ENCODE data around the gene FXYD1.

The FXYD1 gene

GRCh38 chr19:35165200-35166058, 26.8 kb downstream of the FXYD1 start:
- no peak for DNase-seq

DNA sequence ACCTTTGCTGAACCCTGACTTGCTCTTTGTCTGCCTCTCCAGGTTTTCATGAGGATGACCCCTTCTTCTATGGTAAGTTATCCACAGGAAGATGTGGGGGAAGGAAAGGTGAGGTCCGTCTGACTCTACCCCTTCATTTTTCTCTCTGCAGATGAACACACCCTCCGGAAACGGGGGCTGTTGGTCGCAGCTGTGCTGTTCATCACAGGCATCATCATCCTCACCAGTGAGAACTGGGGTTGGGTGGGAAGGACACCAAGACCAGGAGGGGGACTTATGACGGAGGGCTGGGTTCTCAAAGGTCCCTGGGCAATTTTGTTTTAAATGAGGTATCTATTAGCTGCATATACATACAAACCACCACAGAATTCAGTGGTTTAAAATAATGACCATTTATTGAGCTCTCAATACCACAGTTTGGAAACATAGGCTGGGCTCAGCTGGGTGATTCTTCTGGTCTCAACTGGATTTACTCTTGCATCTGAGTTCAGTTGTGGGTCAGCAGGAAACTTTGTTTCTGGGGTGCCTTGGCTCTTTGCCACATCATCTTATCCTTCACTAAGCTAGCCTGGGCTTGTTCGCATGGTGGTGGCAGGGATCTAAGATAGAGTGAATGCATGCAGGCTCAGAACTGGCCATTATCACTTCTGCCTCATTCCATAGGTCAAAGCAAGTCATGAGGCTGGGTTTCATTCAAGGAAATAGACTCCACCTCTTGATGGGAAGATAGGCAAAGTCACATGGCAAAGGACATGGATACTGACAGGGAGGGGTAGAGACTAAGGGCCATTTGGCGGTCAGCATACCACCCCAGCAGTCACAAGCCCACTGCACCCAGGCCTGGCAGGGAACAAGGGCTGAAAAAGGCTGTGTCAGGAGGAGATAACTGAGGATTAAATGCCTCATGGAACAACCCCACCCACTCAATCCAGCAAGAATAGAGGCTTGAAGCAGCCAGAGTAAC, 27.8 kb downstream of the FXYD1 start:
- DNase-seq: no peak

GRCh38 chr19:35167251-35168119, 28.9 kb downstream of the FXYD1 start:
- DNase-seq: no peak

GRCh38 chr19:35168196-35168595, 29.6 kb downstream of the FXYD1 start:
- no peak for DNase-seq

GRCh38 chr19:35169221-35169995, 30.8 kb downstream of the FXYD1 start:
- DNase-seq: no peak

DNA sequence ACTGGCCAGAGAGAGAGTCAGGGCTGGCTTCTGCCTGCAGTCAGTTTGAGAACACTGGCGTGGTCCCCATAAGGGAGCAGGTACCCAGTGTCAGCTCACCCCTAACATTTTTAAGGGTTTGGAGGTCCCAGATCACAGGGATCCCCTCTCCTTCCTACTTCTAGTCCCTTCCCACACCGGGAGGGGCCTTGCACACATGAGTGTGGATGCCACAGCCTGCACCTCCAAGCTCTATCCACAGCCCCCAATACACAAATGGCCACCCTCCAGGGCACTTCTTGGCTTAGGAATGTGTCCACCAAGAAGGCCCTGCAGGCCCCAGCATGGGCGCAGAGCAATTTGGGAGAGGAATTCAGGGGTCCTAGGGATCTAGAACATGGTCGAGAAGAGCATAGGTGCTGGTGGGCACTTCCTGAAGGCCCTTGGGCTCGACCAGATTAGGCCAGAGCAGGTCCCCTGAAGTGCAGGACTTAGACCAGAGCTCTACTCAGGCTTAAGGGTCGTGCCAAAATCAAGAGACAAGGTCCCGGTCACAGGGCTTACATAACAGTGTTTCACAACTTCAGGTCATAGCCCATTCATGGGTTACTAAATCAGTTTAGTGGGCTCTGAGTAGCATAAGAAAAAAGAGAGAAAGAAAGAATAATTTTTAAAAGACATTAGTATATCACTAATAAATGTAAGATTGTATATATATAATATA, 31.9 kb downstream of the FXYD1 start:
- DNase-seq: no peak

GRCh38 chr19:35171730-35172129, 33.1 kb downstream of the FXYD1 start:
- no peak for DNase-seq

- DNase-seq: no peak
Measured at GRCh38 chr19:35174226-35174625, 35.6 kb downstream of the FXYD1 start.

DNA sequence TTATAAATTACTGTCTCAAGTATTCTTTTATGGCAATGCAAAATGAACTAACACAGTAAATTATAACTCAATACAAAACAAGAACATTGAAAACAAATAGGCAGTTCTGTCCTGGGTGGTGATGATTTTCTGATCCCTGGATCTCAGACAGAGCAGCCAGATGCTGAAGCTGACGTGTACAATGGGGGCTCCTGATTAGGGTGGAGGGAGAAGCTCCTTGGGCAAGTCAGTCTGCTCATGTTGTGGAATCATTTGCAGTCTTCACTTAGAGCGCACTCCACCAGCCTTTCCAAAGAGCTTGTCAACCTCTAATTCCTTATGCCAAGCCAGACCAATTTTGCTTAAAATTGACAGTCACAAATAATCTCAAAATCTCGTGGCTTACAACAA, 37.6 kb downstream of the FXYD1 start:
- DNase-seq: no peak

GRCh38 chr19:35177377-35178274, 39.0 kb downstream of the FXYD1 start:
- DNase-seq: no peak

DNA sequence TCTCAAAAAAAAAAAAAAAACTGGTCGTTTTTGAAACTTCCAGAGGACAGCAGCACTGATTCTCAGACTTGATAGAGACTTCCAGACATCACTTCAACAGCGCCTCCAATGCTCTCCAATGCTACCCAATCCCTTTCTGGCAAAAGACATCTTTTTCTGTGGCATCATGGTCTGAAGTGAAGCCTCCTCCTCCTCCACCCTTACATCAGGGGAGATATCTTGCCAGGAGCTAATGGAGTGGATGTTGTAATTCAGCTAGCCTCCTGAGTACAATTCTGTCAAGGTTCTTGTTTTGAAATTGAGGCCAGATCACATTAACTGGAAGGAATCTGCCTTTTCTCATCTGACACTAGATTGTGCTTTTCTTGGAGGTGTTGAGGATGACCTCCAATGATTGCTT, 40.1 kb downstream of the FXYD1 start:
- no peak for DNase-seq

DNA sequence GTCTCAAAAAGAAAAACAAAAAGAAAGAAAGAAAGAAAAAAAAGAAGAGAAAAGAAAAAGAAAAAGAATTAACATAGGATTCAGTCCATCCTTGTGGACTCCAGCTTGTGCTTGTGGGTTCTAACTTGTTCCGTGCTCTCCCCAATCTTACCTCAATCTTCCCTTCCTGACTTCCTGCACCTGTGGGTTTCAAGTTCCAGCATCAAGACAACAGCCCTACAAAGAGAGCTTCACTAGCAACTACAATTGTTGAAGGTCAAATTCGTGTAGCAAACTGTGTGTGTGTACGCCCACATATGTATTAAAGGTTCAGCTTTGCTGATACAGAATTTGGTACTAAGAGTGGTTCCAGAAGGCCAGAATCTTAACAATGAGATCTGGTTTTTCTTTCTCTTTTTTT, 41.2 kb downstream of the FXYD1 start:
- no peak for DNase-seq

DNA sequence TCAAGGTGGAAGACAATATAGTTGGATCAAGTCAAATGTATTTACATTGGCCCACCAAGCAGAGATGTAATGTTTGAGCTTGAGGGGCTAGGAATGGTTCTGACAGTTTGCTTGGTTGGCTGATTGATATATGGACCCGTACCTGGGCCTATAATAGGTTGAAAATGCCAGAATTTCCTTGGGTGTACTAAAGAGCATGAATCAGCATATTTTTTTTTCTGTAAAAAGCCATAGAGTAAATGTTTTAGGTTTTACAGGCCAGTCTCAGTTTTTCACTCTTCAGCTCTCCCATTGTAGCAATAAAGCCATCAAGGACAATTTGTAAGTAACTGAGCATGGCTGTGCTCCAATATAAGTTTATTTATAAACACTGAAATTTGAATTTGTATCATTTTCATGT, 42.8 kb downstream of the FXYD1 start:
- no peak for DNase-seq

- no peak for DNase-seq
Measured at GRCh38 chr19:35184267-35184666, 45.6 kb downstream of the FXYD1 start.

DNA sequence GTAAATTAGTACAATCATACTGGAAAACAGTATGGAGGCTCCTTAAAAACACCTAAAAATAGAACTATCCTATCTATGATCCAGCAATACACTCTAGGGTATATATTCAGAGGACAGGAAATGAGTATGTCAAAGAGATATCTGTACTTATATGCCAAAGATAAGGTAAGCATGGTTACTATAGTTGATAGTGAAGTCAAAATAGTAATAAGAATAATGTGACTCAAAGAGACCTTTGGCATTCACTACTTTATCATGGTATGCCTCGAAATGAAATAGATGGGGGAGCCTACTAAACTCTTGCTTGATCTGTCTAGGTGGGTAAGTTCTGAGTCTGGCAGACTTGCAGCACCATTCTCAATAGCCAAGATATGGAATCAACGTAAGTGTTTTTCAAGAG, 46.3 kb downstream of the FXYD1 start:
- DNase-seq: no peak
